CD4-positive, alpha-beta T cell (primary cell): ENCODE data around the gene ARMH4. TPM values are rescaled to one million over a fixed set of nuclear protein-coding genes. Genes with fewer than 3 reads are reported as not detected.
A peak's percentile ranks its signal among the peaks of the same experiment; 100 is the strongest.

Experiments used
- ATAC-seq: fragments of 200-7000 bp; cut with Tn5 transposase; one replicate; pipeline ENCODE4 v1.10.0; 2022; ENCODE audit warnings: mild to moderate bottlenecking; ENCODE audit not compliant: poor library complexity
- CTCF ChIA-PET: fragments of 350-600 bp; sonication (Branson Sonifier 250); formaldehyde crosslinking; loops from one replicate; lab custom pipeline; 2021; ENCODE audit warnings: antibody characterized with exemption, inconsistent platforms; lab: Charles Lee
- POLR2A ChIA-PET: fragments of 350-600 bp; sonication (Branson Sonifier 250); formaldehyde crosslinking; loops from one replicate; lab custom pipeline; 2021; ENCODE audit warnings: antibody characterized with exemption, inconsistent platforms; lab: Charles Lee
- DNase-seq, 14 experiments: peaks; one replicate each; pipeline ENCODE4 v3.0.0-alpha.2; 2013 to 2020; ENCODE audit warnings: mixed read lengths in 2 of 14
- H3K27ac ChIP-seq, 2 donors: one replicate each; pipeline versions ENCODE4 v1.5.1 to v1.7.0; 2013; ENCODE audit warnings: low read length in 2 of 2, low read depth in 1 of 2, mild to moderate bottlenecking in 1 of 2
- H3K27me3 ChIP-seq, 2 experiments: 1 replicate in 1 of 2; 2 replicates in 1 of 2; pipeline versions ENCODE4 v1.6.1 to v1.7.0; 2013; ENCODE audit warnings: low read length in 2 of 2, control low read depth in 1 of 2, mild to moderate bottlenecking in 1 of 2, moderate library complexity in 1 of 2; ENCODE audit not compliant: insufficient read depth in 2 of 2, control insufficient read depth in 1 of 2
- H3K36me3 ChIP-seq: one replicate; pipeline ENCODE4 v1.6.1; 2013; ENCODE audit warnings: low read length, control low read depth; ENCODE audit not compliant: insufficient read depth
- H3K4me1 ChIP-seq: one replicate; pipeline ENCODE4 v1.6.1; 2013; ENCODE audit warnings: low read length, control low read depth; ENCODE audit not compliant: insufficient read depth
- H3K4me3 ChIP-seq: one replicate; pipeline ENCODE4 v1.5.1; 2013; ENCODE audit warnings: mild to moderate bottlenecking, low read length, moderate library complexity
- H3K9me3 ChIP-seq, 2 experiments: 1 replicate in 1 of 2; 2 replicates in 1 of 2; pipeline versions ENCODE4 v1.6.1 to v1.7.0; 2013; ENCODE audit warnings: low read length in 2 of 2, mild to moderate bottlenecking in 2 of 2, control low read depth in 1 of 2, moderate library complexity in 1 of 2; ENCODE audit not compliant: control insufficient read depth in 1 of 2, insufficient read depth in 1 of 2
- H3K27ac Mint-ChIP-seq: one replicate; pipeline ENCODE4 v1.8.0; 2020; ENCODE audit warnings: mixed read lengths
- H3K27me3 Mint-ChIP-seq: one replicate; pipeline ENCODE4 v1.8.0; 2021; ENCODE audit warnings: mixed read lengths
- H3K36me3 Mint-ChIP-seq: one replicate; pipeline ENCODE4 v1.8.0; 2021; ENCODE audit warnings: low read depth, mixed read lengths
- H3K4me1 Mint-ChIP-seq: one replicate; pipeline ENCODE4 v1.8.0; 2021; ENCODE audit warnings: low read depth, mixed read lengths
- H3K4me3 Mint-ChIP-seq: one replicate; pipeline ENCODE4 v1.8.0; 2020; ENCODE audit warnings: mild to moderate bottlenecking, mixed read lengths
- H3K9me3 Mint-ChIP-seq: one replicate; pipeline ENCODE4 v1.8.0; 2020; ENCODE audit warnings: mixed read lengths
- CTCF ChIP-seq: fragments of 200-600 bp; IDR thresholded peaks from one replicate; pipeline ENCODE4 v1.8.0; 2022; ENCODE audit warnings: antibody characterized with exemption, mild to moderate bottlenecking
- intact Hi-C, 2 experiments: fragments of 100-400 bp; cut with DNase I in 1 of 2; cut with micrococcal nuclease in 1 of 2; formaldehyde crosslinking; loops; one replicate each; pipeline versions ENCODE4 v1.15.1 to v1.9.0; 2023 to 2025; cut with DNase I, micrococcal nuclease
- total RNA-seq, 174 experiments: library from RNA in 2 of 174; stranded (reverse) in 2 of 174; gene quantifications; one replicate each; pipeline ENCODE4 v1.2.3 and lab custom pipeline; 2021 to 2026

Gene ARMH4
- total RNA-seq, 2 experiments from 2014 or later = not detected

- Histone ChIP-seq H3K4me3 (peak within 1 kb of the TSS; percentile 98), H3K4me1 (peaks cover 15% of the 10 kb centered on the region), H3K36me3 (peaks cover 6% of the 10 kb centered on the region), H3K9me3 (no peaks in the 10 kb centered on the region), H3K27ac (peak within 1 kb of the TSS; percentile 85 to 89), H3K27me3 (no peaks in the 10 kb centered on the region)
- POLR2A ChIA-PET = interaction anchor here (0.6 to 2.7 kb wide), 13 partner anchors 13 to 1881 kb away, joined by 3 to 43 read pairs (median 4); partner anchors contain the start of genes ARID4A, KIAA0586, NAA30 and PSMA3
- Mint-ChIP-seq H3K4me3 (peak within 1 kb of the TSS; percentile 94), H3K9me3 (no peaks in the 10 kb centered on the region), H3K27ac (peak within 1 kb of the TSS; percentile 95), H3K27me3 (no peaks in the 10 kb centered on the region), H3K36me3 (peaks cover 29% of the 10 kb centered on the region), H3K4me1 (peaks cover 40% of the 10 kb centered on the region)
- CTCF ChIA-PET = no interaction called here
- no peak for TF ChIP-seq CTCF
- intact Hi-C loops = loop anchor here (2.0 to 5.0 kb wide), 6 partner anchors 39 to 987 kb away; partner anchors contain the start of genes ARID4A (in 1 of the 2), DAAM1 (in 1 of the 2), KIAA0586 (in 1 of the 2) and NAA30 (in 1 of the 2)
- ATAC-seq (peak; percentile 86), DNase-seq (peak; percentile 76 to 92 (median 84))
These were observed 47.9 kb upstream of the ARMH4 start, which contains the start of gene ACTR10 for GRCh38 chr14:58199726-58200479. Gene ACTR10 (plus strand): TSS chr14:58200149. CDS start chr14:58200218, 69 bp downstream.

GRCh38 chr14:58198086-58198485, 46.1 kb upstream of the ARMH4 start:
- H3K27ac ChIP-seq = no peak overlapping the region
- ChIA-PET POLR2A (interaction anchor here (0.6 to 2.7 kb wide), 2 partner anchors 100 to 1265 kb away, joined by 3 to 43 read pairs; partner anchors contain the start of gene ARID4A), CTCF (no interaction called here)
- TF ChIP-seq CTCF = no peak
- peaks cover 15% of the 10 kb centered on the region for H3K4me1 ChIP-seq
- intact Hi-C loops = loop anchor here in 1 of 2 experiments (2.0 to 5.0 kb wide), 3 partner anchors 229 to 989 kb away; partner anchors contain the start of genes DAAM1, KIAA0586, NAA30 and TIMM9
- H3K4me3 Mint-ChIP-seq = peak overlapping the region; percentile 92
- no peak overlapping the region for H3K4me3 ChIP-seq
- no peaks in the 10 kb centered on the region for H3K9me3 Mint-ChIP-seq
- no peaks in the 10 kb centered on the region for H3K9me3 ChIP-seq
- no peaks in the 10 kb centered on the region for H3K27me3 Mint-ChIP-seq
- no peaks in the 10 kb centered on the region for H3K27me3 ChIP-seq
- H3K27ac Mint-ChIP-seq = peak overlapping the region; percentile 95
- no peak for ATAC-seq
- peaks cover 40% of the 10 kb centered on the region for H3K4me1 Mint-ChIP-seq
- DNase-seq = peak in 3 of 14 experiments; percentile 33 to 66 (median 40)
- H3K36me3 Mint-ChIP-seq = peaks cover 15% of the 10 kb centered on the region
- no peaks in the 10 kb centered on the region for H3K36me3 ChIP-seq

- peaks cover 30% of the 10 kb centered on the region for H3K4me1 Mint-ChIP-seq
- intact Hi-C loops = loop anchor here in 1 of 2 experiments (5.0 kb wide), 2 partner anchors 804 to 991 kb away; partner anchors contain the start of genes DAAM1 and NAA30
- peak overlapping the region; percentile 30 for H3K4me3 Mint-ChIP-seq
These were observed 44.2 kb upstream of the ARMH4 start for GRCh38 chr14:58196198-58196597.

More at GRCh38 chr14:58196198-58196597, 44.2 kb upstream of the ARMH4 start:
- Histone ChIP-seq H3K27me3 (no peaks in the 10 kb centered on the region), H3K27ac (no peak overlapping the region), H3K4me3 (no peak overlapping the region), H3K4me1 (peaks cover 11% of the 10 kb centered on the region), H3K36me3 (no peaks in the 10 kb centered on the region), H3K9me3 (no peaks in the 10 kb centered on the region)
- no peak for DNase-seq
- Mint-ChIP-seq H3K9me3 (no peaks in the 10 kb centered on the region), H3K27me3 (peaks cover 3% of the 10 kb centered on the region), H3K27ac (peak overlapping the region; percentile 7), H3K36me3 (peaks cover 6% of the 10 kb centered on the region)
- ChIA-PET POLR2A (no interaction called here), CTCF (no interaction called here)
- no peak for ATAC-seq
- TF ChIP-seq CTCF = no peak
